HG03354 (cell line): ENCODE measurements around the gene CHRNA5.

Experiments used
- ATAC-seq: cut with Tn5 transposase; IDR thresholded peaks from one replicate; pipeline ENCODE4 v1.9.1; 2021; ENCODE audit warnings: mild to moderate bottlenecking; ENCODE audit not compliant: unreplicated experiment, poor library complexity, severe bottlenecking

CHRNA5 gene

GRCh38 chr15:78634210-78635145 lies 69.2 kb downstream of the CHRNA5 start:
- no peak for ATAC-seq

- ATAC-seq, result no peak
Observed at GRCh38 chr15:78635346-78635745, 70.0 kb downstream of the CHRNA5 start.

GRCh38 chr15:78636378-78636859 lies 71.1 kb downstream of the CHRNA5 start:
- no peak for ATAC-seq

- ATAC-seq, result no peak
Observed at GRCh38 chr15:78637776-78638435, 72.6 kb downstream of the CHRNA5 start.

GRCh38 chr15:78638658-78639314 lies 73.5 kb downstream of the CHRNA5 start:
- ATAC-seq, result no peak

- no peak for ATAC-seq
Observed at GRCh38 chr15:78640527-78641101, 75.3 kb downstream of the CHRNA5 start.

GRCh38 chr15:78641102-78641748 lies 75.9 kb downstream of the CHRNA5 start, which contains the start of gene CHRNB4:
Gene CHRNB4 (minus strand): TSS chr15:78641210. CDS start chr15:78641133, 77 bp downstream.
- ATAC-seq, result no peak

GRCh38 chr15:78641749-78642275 lies 76.5 kb downstream of the CHRNA5 start:
- ATAC-seq, result no peak

GRCh38 chr15:78642331-78642730 lies 77.0 kb downstream of the CHRNA5 start:
- ATAC-seq, result no peak
